Choroid plexus epithelial cell (primary cell): ENCODE results near the gene ERC2.

Source experiments
- DNase-seq: peaks from one replicate; pipeline ENCODE4 v3.0.0-alpha.2; 2010; ENCODE audit warnings: low read depth
- H3K4me3 ChIP-seq: 2 replicates; pipeline ENCODE4 v1.5.1; 2011; ENCODE audit warnings: low read depth, mild to moderate bottlenecking, control low read depth, low read length, moderate library complexity
- TF ChIP-seq, protein P1 (sequence below): conservative IDR thresholded peaks from 2 replicates; pipeline ENCODE4 v1.5.1; 2011; ENCODE audit warnings: low read depth, mild to moderate bottlenecking, control low read depth, inconsistent platforms, low read length, moderate library complexity

Gene ERC2

GRCh38 chr3:55877703-55878102 is 590.6 kb downstream of the ERC2 start:
- no peak overlapping the region for H3K4me3 ChIP-seq
- TF ChIP-seq, protein P1, sequence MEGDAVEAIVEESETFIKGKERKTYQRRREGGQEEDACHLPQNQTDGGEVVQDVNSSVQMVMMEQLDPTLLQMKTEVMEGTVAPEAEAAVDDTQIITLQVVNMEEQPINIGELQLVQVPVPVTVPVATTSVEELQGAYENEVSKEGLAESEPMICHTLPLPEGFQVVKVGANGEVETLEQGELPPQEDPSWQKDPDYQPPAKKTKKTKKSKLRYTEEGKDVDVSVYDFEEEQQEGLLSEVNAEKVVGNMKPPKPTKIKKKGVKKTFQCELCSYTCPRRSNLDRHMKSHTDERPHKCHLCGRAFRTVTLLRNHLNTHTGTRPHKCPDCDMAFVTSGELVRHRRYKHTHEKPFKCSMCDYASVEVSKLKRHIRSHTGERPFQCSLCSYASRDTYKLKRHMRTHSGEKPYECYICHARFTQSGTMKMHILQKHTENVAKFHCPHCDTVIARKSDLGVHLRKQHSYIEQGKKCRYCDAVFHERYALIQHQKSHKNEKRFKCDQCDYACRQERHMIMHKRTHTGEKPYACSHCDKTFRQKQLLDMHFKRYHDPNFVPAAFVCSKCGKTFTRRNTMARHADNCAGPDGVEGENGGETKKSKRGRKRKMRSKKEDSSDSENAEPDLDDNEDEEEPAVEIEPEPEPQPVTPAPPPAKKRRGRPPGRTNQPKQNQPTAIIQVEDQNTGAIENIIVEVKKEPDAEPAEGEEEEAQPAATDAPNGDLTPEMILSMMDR = peak; percentile 12
- no peak for DNase-seq

- no peak overlapping the region for H3K4me3 ChIP-seq
- TF ChIP-seq, protein P1 = no peak
Measured at GRCh38 chr3:55876560-55876959, 591.7 kb downstream of the ERC2 start.

GRCh38 chr3:55875113-55875512 is 593.2 kb downstream of the ERC2 start:
- no peak overlapping the region for H3K4me3 ChIP-seq
- peak; percentile 36 for DNase-seq
- TF ChIP-seq, protein P1 = no peak

More at GRCh38 chr3:55876560-55876959, 591.7 kb downstream of the ERC2 start:
- DNase-seq = no peak

DNA sequence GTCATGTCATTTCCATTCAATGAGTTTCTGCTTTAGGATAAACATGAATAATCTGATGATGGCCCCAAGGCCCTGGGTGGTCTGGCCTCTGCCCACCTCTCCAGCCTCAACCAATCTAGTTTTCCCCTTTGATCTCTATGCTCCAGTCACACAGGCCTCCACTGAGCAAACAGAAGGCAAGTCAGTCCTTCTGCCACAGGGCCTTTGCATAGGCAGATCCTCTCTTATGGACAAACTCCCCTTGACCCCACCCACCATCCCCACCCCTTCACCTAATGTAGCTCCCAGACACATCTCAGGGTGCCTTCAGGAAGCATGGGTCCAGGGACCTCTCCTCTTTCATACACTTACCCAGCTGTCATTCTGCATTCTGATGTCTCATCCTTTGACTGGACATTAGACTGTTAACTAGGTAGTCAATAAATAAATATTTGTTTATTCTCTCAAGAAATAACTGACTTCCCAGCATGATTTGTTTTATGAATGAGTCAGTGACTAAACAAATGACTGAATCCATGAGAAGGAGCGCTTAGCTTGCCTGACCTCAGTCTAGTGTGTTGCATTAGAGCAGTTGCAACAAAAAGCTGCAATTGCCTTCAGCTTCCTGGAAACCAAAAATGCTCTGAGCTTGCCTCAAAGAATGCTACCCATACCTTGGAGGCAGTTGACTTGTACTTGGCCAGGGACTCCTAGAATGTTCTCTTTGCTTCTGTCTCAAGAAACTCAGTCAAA is 594.6 kb downstream of the ERC2 start:
- no peak overlapping the region for H3K4me3 ChIP-seq
- TF ChIP-seq, protein P1 = no peak
- DNase-seq = peak; percentile 74

- DNase-seq = no peak
- H3K4me3 ChIP-seq = no peak overlapping the region
- TF ChIP-seq, protein P1 = no peak
Measured at GRCh38 chr3:55870594-55870993, 597.7 kb downstream of the ERC2 start.

- H3K4me3 ChIP-seq = no peak overlapping the region
- TF ChIP-seq, protein P1 = peak; percentile 51
- DNase-seq = peak; percentile 19
Measured at GRCh38 chr3:55868347-55868746, 599.9 kb downstream of the ERC2 start.

GRCh38 chr3:55863028-55863427 is 605.2 kb downstream of the ERC2 start:
- DNase-seq = no peak
- H3K4me3 ChIP-seq = no peak overlapping the region
- TF ChIP-seq, protein P1 = no peak
